GM21381 (cell line): ENCODE data around the gene IFNA16.
"Not testable (repeated sequence)": the region's sequence is repeated elsewhere in the genome, so short reads cannot be mapped to it uniquely, and the experiment has no call there.

ENCODE experiments used
- ATAC-seq: cut with Tn5 transposase; IDR thresholded peaks from one replicate; pipeline ENCODE4 v1.9.1; 2021; ENCODE audit warnings: mild to moderate bottlenecking, moderate library complexity; ENCODE audit not compliant: unreplicated experiment

Gene IFNA16

DNA sequence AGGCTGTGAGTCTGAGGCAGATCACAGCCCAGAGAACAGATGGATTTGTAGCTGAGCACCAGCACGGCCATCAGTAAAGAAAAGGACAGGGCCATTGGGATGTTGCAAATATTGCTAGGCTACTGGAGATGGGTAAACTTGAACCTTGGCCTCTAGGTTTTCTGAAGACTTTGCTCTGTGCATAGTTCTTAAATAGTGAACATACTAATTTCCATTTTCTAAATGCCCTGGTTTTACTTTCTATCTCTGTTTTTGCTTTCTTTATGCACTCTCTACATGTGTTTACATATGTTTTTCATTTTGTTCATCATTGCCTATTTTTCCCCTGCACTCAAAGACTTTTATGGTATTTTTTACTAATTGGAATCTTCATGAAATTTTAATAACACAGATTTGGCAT, at the start of gene IFNA16:
Gene IFNA16 (minus strand): TSS at position 101 of the 400 bp plus-strand sequence. CDS start 6 bp downstream, at position 95.
- ATAC-seq = not testable (repeated sequence)

GRCh38 chr9:21265421-21266189, 48.5 kb upstream of the IFNA16 start:
- no peak for ATAC-seq

- no peak for ATAC-seq
These were observed 38.6 kb upstream of the IFNA16 start for GRCh38 chr9:21255538-21256212.

GRCh38 chr9:21252721-21253547, 35.8 kb upstream of the IFNA16 start:
- ATAC-seq = peak; percentile 62

DNA sequence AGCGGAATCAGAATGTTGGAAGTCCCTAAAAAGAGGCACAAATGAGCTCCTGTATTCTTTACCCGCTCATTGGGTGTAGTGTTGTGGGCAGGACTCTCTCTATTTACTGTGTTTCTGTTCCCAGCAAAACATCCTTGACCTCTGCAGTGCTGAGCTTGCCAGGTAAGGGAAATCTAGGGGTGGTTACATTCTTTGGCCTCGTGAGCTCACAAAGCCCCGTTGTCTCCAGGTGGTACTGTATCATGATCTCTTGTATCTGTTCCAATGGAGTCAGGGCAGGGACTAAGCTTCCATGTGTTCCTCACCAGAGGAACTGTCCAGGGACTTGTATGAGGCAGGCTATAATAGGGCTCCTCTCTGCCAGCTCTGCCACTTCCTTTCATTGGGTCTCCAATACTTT, 34.5 kb upstream of the IFNA16 start:
- ATAC-seq = no peak

- ATAC-seq = no peak
These were observed 34.1 kb upstream of the IFNA16 start for GRCh38 chr9:21251190-21251589.

DNA sequence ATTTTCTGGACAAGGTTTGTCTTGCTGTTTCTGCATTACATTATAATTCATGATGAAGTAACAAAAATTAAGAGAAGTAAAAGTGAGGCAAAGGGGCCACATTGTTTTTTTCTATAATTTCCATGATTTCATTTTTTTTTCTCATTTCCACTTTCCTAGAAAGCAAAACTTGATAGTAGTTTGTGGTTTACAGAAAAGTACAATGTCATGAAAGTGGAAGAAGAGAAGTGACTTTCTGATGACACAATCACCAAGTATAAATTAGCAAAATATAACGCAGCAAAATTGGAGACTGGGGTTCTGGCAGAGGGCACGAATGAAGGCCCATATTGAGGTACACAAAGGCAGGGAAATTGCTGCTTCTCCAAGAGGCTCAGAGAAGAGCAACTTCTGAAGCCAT, 27.7 kb upstream of the IFNA16 start:
- no peak for ATAC-seq

GRCh38 chr9:21239911-21240310, 22.8 kb upstream of the IFNA16 start, which contains the start of gene IFNA14:
TSS of gene IFNA14 (minus strand) at chr9:21240005. CDS start at chr9:21239935, 70 bp downstream.
- ATAC-seq = peak; percentile 37

DNA sequence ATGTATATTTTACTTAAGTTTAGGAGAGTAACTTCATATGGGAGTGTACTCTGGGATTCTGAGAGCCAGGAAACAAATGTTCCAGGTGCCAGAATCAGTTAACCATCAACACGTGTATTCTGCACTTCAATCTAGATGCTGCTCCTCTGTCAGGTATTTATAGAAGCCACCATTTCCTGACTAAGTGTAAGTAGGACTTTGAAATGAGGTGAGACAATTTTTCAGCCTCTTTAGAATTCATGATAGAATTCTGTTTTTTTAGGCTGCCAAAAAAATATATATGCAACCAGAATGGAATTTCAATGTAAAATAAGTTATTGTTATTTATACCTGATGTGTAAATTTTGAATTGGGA, 19.2 kb upstream of the IFNA16 start:
- ATAC-seq = not testable (repeated sequence)

GRCh38 chr9:21235468-21236359, 18.6 kb upstream of the IFNA16 start:
- peak; percentile 90 for ATAC-seq

- no peak for ATAC-seq
These were observed 17.1 kb upstream of the IFNA16 start for GRCh38 chr9:21234153-21234687.

- ATAC-seq = no peak
These were observed 16.1 kb upstream of the IFNA16 start for GRCh38 chr9:21233258-21233657.

DNA sequence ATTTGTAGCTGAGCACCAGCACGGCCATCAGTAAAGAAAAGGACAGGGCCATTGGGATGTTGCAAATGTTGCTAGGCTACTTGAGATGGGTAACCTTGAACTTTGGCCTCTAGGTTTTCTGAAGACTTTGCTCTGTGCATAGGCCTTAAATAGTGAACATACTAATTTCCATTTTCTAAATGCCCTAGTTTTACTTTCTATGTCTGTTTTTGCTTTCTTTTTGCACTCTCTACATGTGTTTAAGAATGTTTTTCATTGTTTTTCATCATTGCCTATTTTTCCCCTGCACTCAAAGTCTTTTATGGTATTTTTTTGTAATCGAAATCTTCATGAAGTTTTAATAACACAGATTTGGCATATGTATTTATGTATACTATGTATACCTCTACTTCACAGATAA, 11.0 kb upstream of the IFNA16 start, which contains the start of gene IFNA17:
Gene IFNA17 (minus strand): TSS at position 101 of the 400 bp plus-strand sequence. CDS start 49 bp downstream, at position 52.
- ATAC-seq = no peak

GRCh38 chr9:21213411-21214326, 3.4 kb downstream of the IFNA16 start:
- peak; percentile 67 for ATAC-seq

- not testable (repeated sequence) for ATAC-seq
These were observed 5.0 kb downstream of the IFNA16 start for GRCh38 chr9:21212160-21212559.

DNA sequence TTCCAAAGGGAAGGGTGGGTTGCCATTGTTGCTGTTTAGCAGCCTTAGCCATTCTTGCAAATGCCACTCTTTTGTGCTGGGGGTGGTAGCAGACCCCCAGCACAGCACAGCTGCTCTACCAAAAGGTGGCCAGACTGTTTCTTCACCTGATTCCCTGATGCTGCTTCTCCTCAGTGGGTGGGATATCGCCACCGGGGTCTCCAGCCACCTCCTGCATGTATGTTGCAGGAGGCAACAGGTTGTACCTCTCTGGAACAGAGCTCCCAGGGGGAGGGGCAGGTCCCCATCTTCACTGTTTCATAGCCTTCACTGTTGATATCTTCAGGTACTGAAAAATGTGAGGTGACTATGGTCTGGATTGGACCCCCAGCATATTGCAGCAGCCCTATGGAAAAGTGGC, 6.3 kb downstream of the IFNA16 start:
- not testable (repeated sequence) for ATAC-seq

DNA sequence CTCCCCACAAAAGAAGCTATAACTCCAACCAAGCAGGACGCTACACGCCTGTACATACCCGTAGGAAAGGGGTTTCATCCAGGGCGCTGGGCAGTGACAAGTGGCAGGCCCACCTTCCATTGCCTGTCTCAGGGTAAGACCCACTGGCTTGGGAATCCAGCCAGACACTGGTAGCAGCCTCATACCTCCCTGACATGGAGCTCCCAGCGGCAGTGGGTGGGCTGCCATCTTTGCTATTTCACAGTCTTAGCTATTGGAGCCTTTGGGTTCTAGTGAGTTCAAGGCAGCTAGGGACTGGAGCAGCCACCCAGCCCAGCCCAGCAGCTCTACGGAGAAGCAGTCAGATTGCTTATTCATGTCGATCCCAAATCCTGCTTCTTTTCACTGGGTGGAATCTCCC, 6.8 kb downstream of the IFNA16 start:
- ATAC-seq = no peak

DNA sequence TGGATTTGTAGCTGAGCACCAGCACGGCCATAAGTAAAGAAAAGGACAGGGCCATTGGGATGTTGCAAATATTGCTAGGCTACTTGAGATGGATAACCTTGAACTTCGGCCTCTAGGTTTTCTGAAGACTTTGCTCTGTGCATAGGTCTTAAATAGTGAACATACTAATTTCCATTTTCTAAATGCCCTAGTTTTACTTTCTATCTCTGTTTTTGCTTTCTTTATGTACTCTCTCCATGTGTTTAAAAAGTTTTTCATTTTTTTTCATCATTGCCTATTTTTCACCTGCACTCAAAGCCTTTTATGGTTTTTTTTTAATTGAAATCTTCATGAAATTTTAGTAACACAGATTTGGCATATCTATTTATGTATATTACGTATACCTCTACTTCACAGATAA, 10.1 kb downstream of the IFNA16 start, which contains the start of gene IFNA10:
Gene IFNA10 (minus strand): TSS at position 101 of the 400 bp plus-strand sequence. CDS start 46 bp downstream, at position 55.
- not testable (repeated sequence) for ATAC-seq

DNA sequence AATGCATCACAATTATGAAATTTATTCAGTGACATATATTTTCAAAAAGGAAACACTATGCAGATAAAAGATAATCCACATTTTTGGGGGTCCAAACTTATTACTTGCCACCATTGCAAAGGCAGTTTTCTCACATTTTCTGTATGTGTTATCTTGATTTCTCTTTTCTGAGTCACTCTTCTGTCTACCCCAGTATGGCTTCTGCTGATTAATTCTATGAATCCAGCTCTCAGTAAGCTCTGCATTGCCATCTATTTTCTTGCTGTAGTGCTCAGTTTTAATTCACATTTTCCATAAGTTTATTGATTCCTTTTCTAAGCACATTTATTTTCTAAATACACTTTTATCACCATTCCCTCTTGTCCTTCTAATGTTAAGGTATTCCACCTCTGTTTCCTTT, 11.9 kb downstream of the IFNA16 start:
- ATAC-seq = no peak
